ENCODE results near the gene SV2C. TPM values are rescaled to one million over a fixed set of nuclear protein-coding genes. Genes with fewer than 3 reads are reported as not detected.

SV2C gene
- total RNA-seq, 1 experiment from 2014 or later, result not detected

GRCh38 chr5:76367623-76368371 is 284.6 kb downstream of the SV2C start:
- no peak for TF ChIP-seq YY1 (IDR thresholded peaks at IDR 0.05; ENCODE audit: extremely low read depth, insufficient replicate concordance, low read depth, low read length)
- no peak for TF ChIP-seq EZH2 (IDR thresholded peaks at IDR 0.05)
- TF ChIP-seq FOSL1 (IDR thresholded peaks at IDR 0.05; ENCODE audit: low read depth), result no peak
- DNase-seq (ENCODE audit: low read depth, low spot score), result no peak
- ChIA-PET POLR2A (interaction anchor here (0.7 kb wide), 1 partner anchor 455 kb away, joined by 3 read pairs; no protein-coding TSS in a partner anchor), CTCF (no interaction called here), RAD21 (ENCODE audit: low non-redundant PET in 1 of 2, low total read pairs in 2 of 2, uncharacterized antibody in 2 of 2, unreplicated experiment in 2 of 2) (no interaction called here)
- H3K36me3 ChIP-seq (ENCODE audit: control insufficient read depth in 1 of 2, insufficient read depth in 2 of 2, low read length in 2 of 2), result no peaks in the 10 kb centered on the region
- H3K4me1 ChIP-seq (ENCODE audit: control insufficient read depth in 1 of 2, insufficient read depth in 2 of 2, low read length in 2 of 2), result peaks cover 18 to 39% of the 10 kb centered on the region in 2 experiments
- H3K9me3 ChIP-seq (ENCODE audit: control insufficient read depth in 1 of 2, insufficient read depth in 1 of 2, low read depth in 1 of 2, low read length in 2 of 2), result no peaks in the 10 kb centered on the region
- no peak for ATAC-seq
- no peak overlapping the region for H3K27ac ChIP-seq (ENCODE audit: low read depth, low read length)
- H3K9ac ChIP-seq (ENCODE audit: low read length), result no peak overlapping the region
- H3K27me3 ChIP-seq (ENCODE audit: insufficient read depth, low read length), result no peaks in the 10 kb centered on the region
- no peak overlapping the region for H3K4me3 ChIP-seq (replicated peaks in 1 of 2; ENCODE audit: low read depth in 1 of 2, low read length in 2 of 2)
- H4K20me1 ChIP-seq (ENCODE audit: insufficient read depth), result no peaks in the 10 kb centered on the region
- BruUV-seq (replicated peaks), result no TSS peak
- no peak overlapping the region for H3K4me2 ChIP-seq (ENCODE audit: low read length)
- H3K79me2 ChIP-seq (ENCODE audit: insufficient read depth, low read length), result no peaks in the 10 kb centered on the region
- no peaks in the 10 kb centered on the region for H3K9me2 ChIP-seq (ENCODE audit: insufficient read depth)
- intact Hi-C loops (cut with micrococcal nuclease), result no loop called here
- H2AFZ ChIP-seq (ENCODE audit: low read depth, low read length, poor library complexity, severe bottlenecking), result no peak overlapping the region

GRCh38 chr5:76368941-76369340 is 285.8 kb downstream of the SV2C start:
- Histone ChIP-seq H3K4me1 (ENCODE audit: control insufficient read depth in 1 of 2, insufficient read depth in 2 of 2, low read length in 2 of 2) (peaks cover 22 to 46% of the 10 kb centered on the region in 2 experiments), H2AFZ (ENCODE audit: low read depth, low read length, poor library complexity, severe bottlenecking) (no peak overlapping the region), H3K27ac (ENCODE audit: low read depth, low read length) (no peak overlapping the region), H3K4me2 (ENCODE audit: low read length) (no peak overlapping the region), H3K79me2 (ENCODE audit: insufficient read depth, low read length) (no peaks in the 10 kb centered on the region), H3K27me3 (ENCODE audit: insufficient read depth, low read length) (no peaks in the 10 kb centered on the region), H3K9me2 (ENCODE audit: insufficient read depth) (no peaks in the 10 kb centered on the region), H4K20me1 (ENCODE audit: insufficient read depth) (no peaks in the 10 kb centered on the region), H3K9ac (ENCODE audit: low read length) (no peak overlapping the region), H3K4me3 (replicated peaks in 1 of 2; ENCODE audit: low read depth in 1 of 2, low read length in 2 of 2) (no peak overlapping the region), H3K36me3 (ENCODE audit: control insufficient read depth in 1 of 2, insufficient read depth in 2 of 2, low read length in 2 of 2) (no peaks in the 10 kb centered on the region), H3K9me3 (ENCODE audit: control insufficient read depth in 1 of 2, insufficient read depth in 1 of 2, low read depth in 1 of 2, low read length in 2 of 2) (no peaks in the 10 kb centered on the region)
- POLR2A ChIA-PET, result no interaction called here
- RAD21 ChIA-PET (ENCODE audit: low non-redundant PET in 1 of 2, low total read pairs in 2 of 2, uncharacterized antibody in 2 of 2, unreplicated experiment in 2 of 2), result no interaction called here
- CTCF ChIA-PET, result no interaction called here
- intact Hi-C loops (cut with micrococcal nuclease), result no loop called here
- ATAC-seq (no peak), DNase-seq (ENCODE audit: low read depth, low spot score) (no peak)
- BruUV-seq (replicated peaks), result no TSS peak
- TF ChIP-seq CTCF (IDR thresholded peaks at IDR 0.05 in 2 of 3, conservative IDR thresholded peaks at IDR 0.05 in 1 of 3; ENCODE audit: borderline replicate concordance in 1 of 3, insufficient read depth in 1 of 3, low read depth in 2 of 3, low read length in 2 of 3) (no peak), REST (IDR thresholded peaks at IDR 0.05; ENCODE audit: low read depth) (no peak), SIN3A (IDR thresholded peaks at IDR 0.05; ENCODE audit: low read depth) (no peak), MAX (IDR thresholded peaks at IDR 0.05) (no peak), TCF7L2 (IDR thresholded peaks at IDR 0.05; ENCODE audit: borderline replicate concordance, extremely low read depth, insufficient read depth, insufficient read length) (no peak), RAD21 (IDR thresholded peaks at IDR 0.05; ENCODE audit: low read depth) (no peak), FOSL1 (IDR thresholded peaks at IDR 0.05; ENCODE audit: low read depth) (no peak), SP1 (IDR thresholded peaks at IDR 0.05; ENCODE audit: low read depth) (no peak)

Measured in HCT116 (cell line).